ENCODE data around the gene NAAA. TPM values are rescaled to one million over a fixed set of nuclear protein-coding genes. Genes with fewer than 3 reads are reported as not detected.
A peak's percentile ranks its signal among the peaks of the same experiment; 100 is the strongest.

The NAAA gene
- total and polyA plus RNA-seq, 7 experiments from 2014 or later, result 36.9 to 103 (median 80.3) TPM

DNA sequence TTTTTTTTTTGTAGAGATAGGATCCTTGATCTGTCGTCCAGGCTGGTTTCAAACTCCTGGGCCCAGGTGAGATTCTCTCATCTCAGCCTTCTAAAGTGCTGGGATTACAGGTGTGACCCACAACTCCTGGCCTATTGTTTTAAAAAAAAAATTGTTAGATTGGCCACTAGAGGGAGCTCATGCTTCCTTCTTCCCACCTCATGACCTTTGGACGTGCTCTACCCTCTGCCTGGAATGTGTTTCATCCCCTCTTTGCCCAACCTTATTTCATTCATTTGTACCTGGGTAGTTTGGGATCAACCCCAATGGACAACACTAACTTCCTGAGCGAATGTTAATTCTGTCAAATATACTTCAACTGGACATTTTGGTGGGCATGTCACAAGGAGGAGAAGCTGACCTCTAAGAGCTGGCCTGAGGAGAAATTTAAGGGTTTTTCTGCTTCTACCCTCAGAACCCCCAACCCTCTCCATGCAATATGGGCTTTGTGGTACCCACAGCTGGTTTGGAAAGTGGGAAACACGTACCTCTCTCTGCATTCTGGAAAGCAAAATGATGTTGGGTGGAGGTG, 45.0 kb downstream of the NAAA start:
- Histone ChIP-seq H3K36me3 (ENCODE audit: control insufficient read depth in 2 of 3, insufficient read depth in 3 of 3, low read length in 3 of 3) (no peaks in the 10 kb centered on the region), H3K27ac (ENCODE audit: low read depth, low read length) (no peak overlapping the region), H3K9me3 (ENCODE audit: control insufficient read depth in 2 of 3, low read length in 3 of 3) (no peaks in the 10 kb centered on the region), H3K27me3 (ENCODE audit: control insufficient read depth in 2 of 2, insufficient read depth in 2 of 2, low read length in 2 of 2) (no peaks in the 10 kb centered on the region), H3K4me3 (ENCODE audit: low read length) (no peak overlapping the region), H3K4me1 (ENCODE audit: control insufficient read depth in 2 of 2, insufficient read depth in 2 of 2, low read length in 2 of 2) (no peaks in the 10 kb centered on the region)
- H3K9me3 Mint-ChIP-seq, result peaks cover 0 to 3% (median 0%) of the 10 kb centered on the region in 11 donors
- ChIA-PET POLR2A (interaction anchor here (0.6 kb wide), 1 partner anchor 1256 kb away, joined by 4 read pairs; no protein-coding TSS in a partner anchor), CTCF (interaction anchor here (0.6 to 1.8 kb wide), 8 partner anchors 9 to 305 kb away, joined by 3 to 10 read pairs (median 3); no protein-coding TSS in a partner anchor)
- ATAC-seq, result peak; percentile 76
- H3K36me3 Mint-ChIP-seq, result peaks cover 0 to 3% (median 0%) of the 10 kb centered on the region in 5 donors
- DNase-seq, result peak in 5 of 9 donors; percentile 17 to 48 (median 31)
- no peak overlapping the region for H3K4me3 Mint-ChIP-seq
- H3K27ac Mint-ChIP-seq, result no peak overlapping the region
- peaks cover 0 to 6% (median 0%) of the 10 kb centered on the region in 5 donors for H3K27me3 Mint-ChIP-seq
- peaks cover 0 to 5% (median 0%) of the 10 kb centered on the region in 7 donors for H3K4me1 Mint-ChIP-seq
- intact Hi-C loops (cut with micrococcal nuclease), result loop anchor here (1.0 to 5.0 kb wide), 3 partner anchors 45 to 171 kb away; partner anchors contain the start of gene NAAA (in 1 of the 2)

DNA sequence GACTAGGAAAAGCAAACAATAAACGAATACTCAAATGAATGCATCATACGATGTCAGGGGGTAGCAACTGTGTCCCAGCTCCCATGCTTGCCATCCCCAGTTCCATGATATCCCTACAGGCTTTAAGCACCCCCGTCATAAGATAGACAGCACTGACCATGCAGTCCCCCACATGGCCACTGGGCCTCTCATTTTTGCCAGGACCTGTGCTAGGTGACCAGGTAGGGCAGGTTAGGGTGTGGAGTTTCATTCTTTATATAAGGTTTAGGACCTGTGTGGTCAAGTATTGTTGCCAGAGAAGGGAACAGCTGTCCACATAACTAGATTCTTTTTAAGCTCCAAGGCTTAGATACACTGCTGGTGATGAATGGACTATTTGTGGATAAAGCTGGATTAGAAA, 48.3 kb downstream of the NAAA start:
- H3K9me3 ChIP-seq (ENCODE audit: control insufficient read depth in 2 of 3, low read length in 3 of 3), result no peaks in the 10 kb centered on the region
- CTCF ChIA-PET, result interaction anchor here (0.8 kb wide), 1 partner anchor 8 kb away, joined by 3 read pairs; no protein-coding TSS in a partner anchor
- H3K4me3 Mint-ChIP-seq, result no peak overlapping the region

DNA sequence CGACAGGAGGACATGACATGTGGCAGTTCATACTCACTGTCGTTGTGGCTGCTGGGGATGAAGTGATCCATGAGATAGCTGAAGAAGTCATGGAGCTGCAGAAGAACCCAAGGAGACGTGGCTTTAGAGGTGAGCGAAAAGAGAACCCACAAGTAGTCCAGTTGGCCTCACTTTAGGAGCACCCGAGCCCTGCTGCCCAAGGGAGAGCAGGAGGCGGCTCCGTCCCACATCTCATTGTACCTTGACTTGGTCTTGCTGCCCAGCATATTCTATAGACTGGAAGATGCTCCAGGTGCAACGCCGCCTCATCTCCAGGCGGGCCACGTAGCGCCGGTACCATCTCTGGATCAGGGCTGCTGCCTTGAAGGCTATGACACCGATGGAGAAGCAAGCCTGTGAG, 49.2 kb downstream of the NAAA start:
- H3K27me3 Mint-ChIP-seq, result peaks cover 0 to 11% (median 0%) of the 10 kb centered on the region in 5 donors
- H3K9me3 Mint-ChIP-seq, result no peaks in the 10 kb centered on the region

More for the DNA sequence above, 48.3 kb downstream of the NAAA start:
- Histone ChIP-seq H3K4me3 (ENCODE audit: low read length) (no peak overlapping the region), H3K4me1 (ENCODE audit: control insufficient read depth in 2 of 2, insufficient read depth in 2 of 2, low read length in 2 of 2) (no peaks in the 10 kb centered on the region), H3K27ac (ENCODE audit: low read depth, low read length) (no peak overlapping the region), H3K36me3 (ENCODE audit: control insufficient read depth in 2 of 3, insufficient read depth in 3 of 3, low read length in 3 of 3) (no peaks in the 10 kb centered on the region), H3K27me3 (ENCODE audit: control insufficient read depth in 2 of 2, insufficient read depth in 2 of 2, low read length in 2 of 2) (no peaks in the 10 kb centered on the region)
- Mint-ChIP-seq H3K27me3 (peaks cover 0 to 11% (median 0%) of the 10 kb centered on the region in 5 donors), H3K27ac (no peak overlapping the region), H3K9me3 (no peaks in the 10 kb centered on the region), H3K4me1 (peaks cover 0 to 5% (median 0%) of the 10 kb centered on the region in 7 donors), H3K36me3 (no peaks in the 10 kb centered on the region)
- intact Hi-C loops (cut with micrococcal nuclease), result no loop called here
- no peak for ATAC-seq
- POLR2A ChIA-PET, result no interaction called here
- DNase-seq, result no peak

DNA sequence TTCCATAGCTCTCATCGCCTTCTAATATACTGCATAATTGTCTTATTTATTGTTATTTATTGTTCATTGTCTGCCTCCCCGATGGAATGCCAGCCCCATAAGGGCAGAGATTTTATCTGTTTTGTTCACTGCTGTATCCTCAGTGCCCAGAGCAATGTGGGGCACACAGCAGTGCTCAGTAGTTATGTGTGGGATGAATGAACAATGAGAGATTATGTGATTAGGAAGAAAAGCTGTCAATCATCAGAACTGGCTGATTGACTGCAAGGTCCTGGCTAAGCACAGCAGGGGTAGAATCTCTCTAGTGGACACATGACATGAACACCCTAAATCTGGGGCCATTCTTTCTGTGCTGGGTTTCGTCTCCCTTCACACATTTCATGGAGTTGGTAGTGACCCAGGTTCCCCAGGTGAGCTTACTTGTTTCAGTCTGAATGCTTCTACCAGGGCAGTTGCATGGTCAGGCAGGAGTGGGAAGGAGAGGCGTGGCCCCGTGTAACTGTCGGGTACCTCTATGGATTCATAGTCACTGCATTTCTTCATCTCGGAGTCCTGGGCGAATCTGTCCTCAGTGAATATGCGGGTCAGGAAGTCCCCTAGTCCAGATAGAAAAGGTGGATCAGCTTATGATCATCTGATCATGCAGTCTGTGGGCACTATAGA, 51.1 kb downstream of the NAAA start:
- H3K36me3 Mint-ChIP-seq, result no peaks in the 10 kb centered on the region
- CTCF ChIA-PET, result no interaction called here

More for the DNA sequence above, 49.2 kb downstream of the NAAA start:
- intact Hi-C loops (cut with micrococcal nuclease), result no loop called here
- DNase-seq (no peak), ATAC-seq (no peak)
- no peak overlapping the region for H3K27ac ChIP-seq (ENCODE audit: low read depth, low read length)
- no peaks in the 10 kb centered on the region for H3K36me3 Mint-ChIP-seq
- CTCF ChIA-PET, result interaction anchor here (0.8 to 0.9 kb wide), 2 partner anchors 9 to 10 kb away, joined by 3 read pairs; no protein-coding TSS in a partner anchor
- H3K4me3 Mint-ChIP-seq, result no peak overlapping the region
- no peak overlapping the region for H3K4me3 ChIP-seq (ENCODE audit: low read length)
- H3K27me3 ChIP-seq (ENCODE audit: control insufficient read depth in 2 of 2, insufficient read depth in 2 of 2, low read length in 2 of 2), result no peaks in the 10 kb centered on the region
- H3K4me1 Mint-ChIP-seq, result peaks cover 0 to 2% (median 0%) of the 10 kb centered on the region in 7 donors
- no peaks in the 10 kb centered on the region for H3K9me3 ChIP-seq (ENCODE audit: control insufficient read depth in 2 of 3, low read length in 3 of 3)
- H3K27ac Mint-ChIP-seq, result no peak overlapping the region
- POLR2A ChIA-PET, result no interaction called here
- H3K36me3 ChIP-seq (ENCODE audit: control insufficient read depth in 2 of 3, insufficient read depth in 3 of 3, low read length in 3 of 3), result no peaks in the 10 kb centered on the region
- H3K4me1 ChIP-seq (ENCODE audit: control insufficient read depth in 2 of 2, insufficient read depth in 2 of 2, low read length in 2 of 2), result no peaks in the 10 kb centered on the region

DNA sequence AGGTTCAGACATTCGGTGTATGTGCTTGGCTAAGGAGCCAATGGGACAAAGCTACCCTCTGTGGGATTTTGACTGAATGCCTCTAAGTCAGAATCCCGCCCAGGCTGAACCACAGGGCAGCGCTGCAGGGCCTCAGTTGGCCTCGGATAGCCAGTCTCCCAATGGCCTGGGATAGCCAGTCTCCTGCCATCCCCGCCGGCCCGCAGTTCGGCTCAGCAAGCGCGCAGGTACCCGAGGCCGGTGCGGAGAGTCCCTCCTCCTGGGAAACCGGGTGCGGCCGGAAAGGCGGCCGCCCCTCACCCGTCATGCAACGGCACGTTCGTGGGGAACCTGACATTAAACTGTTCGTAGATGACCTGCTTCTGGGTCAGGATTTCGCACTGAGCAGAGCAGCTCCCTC, 54.7 kb downstream of the NAAA start:
- Histone ChIP-seq H3K27ac (ENCODE audit: low read depth, low read length) (no peak overlapping the region), H3K9me3 (ENCODE audit: control insufficient read depth in 2 of 3, low read length in 3 of 3) (no peaks in the 10 kb centered on the region), H3K36me3 (ENCODE audit: control insufficient read depth in 2 of 3, insufficient read depth in 3 of 3, low read length in 3 of 3) (no peaks in the 10 kb centered on the region), H3K27me3 (ENCODE audit: control insufficient read depth in 2 of 2, insufficient read depth in 2 of 2, low read length in 2 of 2) (no peaks in the 10 kb centered on the region), H3K4me1 (ENCODE audit: control insufficient read depth in 2 of 2, insufficient read depth in 2 of 2, low read length in 2 of 2) (no peaks in the 10 kb centered on the region), H3K4me3 (ENCODE audit: low read length) (no peak overlapping the region)
- CTCF ChIA-PET, result no interaction called here
- intact Hi-C loops (cut with micrococcal nuclease), result no loop called here
- Mint-ChIP-seq H3K27ac (no peak overlapping the region), H3K4me3 (no peak overlapping the region), H3K36me3 (peaks cover 0 to 5% (median 0%) of the 10 kb centered on the region in 5 donors), H3K4me1 (no peaks in the 10 kb centered on the region), H3K9me3 (no peaks in the 10 kb centered on the region), H3K27me3 (peaks cover 0 to 11% (median 0%) of the 10 kb centered on the region in 5 donors)
- POLR2A ChIA-PET, result no interaction called here
- ATAC-seq (no peak), DNase-seq (no peak)

More for the DNA sequence above, 51.1 kb downstream of the NAAA start:
- intact Hi-C loops (cut with micrococcal nuclease), result no loop called here
- POLR2A ChIA-PET, result no interaction called here
- Mint-ChIP-seq H3K4me3 (no peak overlapping the region), H3K27ac (no peak overlapping the region), H3K27me3 (peaks cover 0 to 11% (median 0%) of the 10 kb centered on the region in 5 donors), H3K9me3 (no peaks in the 10 kb centered on the region), H3K4me1 (no peaks in the 10 kb centered on the region)
- Histone ChIP-seq H3K27ac (ENCODE audit: low read depth, low read length) (no peak overlapping the region), H3K4me3 (ENCODE audit: low read length) (no peak overlapping the region), H3K27me3 (ENCODE audit: control insufficient read depth in 2 of 2, insufficient read depth in 2 of 2, low read length in 2 of 2) (no peaks in the 10 kb centered on the region), H3K36me3 (ENCODE audit: control insufficient read depth in 2 of 3, insufficient read depth in 3 of 3, low read length in 3 of 3) (no peaks in the 10 kb centered on the region), H3K4me1 (ENCODE audit: control insufficient read depth in 2 of 2, insufficient read depth in 2 of 2, low read length in 2 of 2) (no peaks in the 10 kb centered on the region), H3K9me3 (ENCODE audit: control insufficient read depth in 2 of 3, low read length in 3 of 3) (no peaks in the 10 kb centered on the region)
- no peak for ATAC-seq
- no peak for DNase-seq

DNA sequence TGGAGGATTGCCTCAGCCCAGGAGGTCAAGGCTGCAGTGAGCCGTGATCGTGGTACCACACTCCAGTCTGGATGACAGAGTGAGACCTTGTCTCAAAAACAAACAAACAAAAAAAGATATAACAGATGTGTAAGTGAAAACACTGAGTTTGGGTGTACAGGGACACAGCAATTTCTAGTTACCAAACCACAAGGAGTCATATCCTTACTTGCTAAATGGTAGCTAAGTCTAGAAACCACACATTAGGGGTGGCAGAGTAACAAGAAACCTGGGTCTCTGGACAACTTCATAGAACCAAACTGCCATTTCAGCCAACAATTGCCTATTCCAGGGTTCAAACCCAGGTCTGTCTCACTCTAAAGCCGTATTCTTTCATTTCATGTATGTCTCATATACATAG, 59.3 kb downstream of the NAAA start:
- intact Hi-C loops (cut with micrococcal nuclease), result no loop called here
- no peaks in the 10 kb centered on the region for H3K4me1 Mint-ChIP-seq
- Histone ChIP-seq H3K4me3 (ENCODE audit: low read length) (no peak overlapping the region), H3K4me1 (ENCODE audit: control insufficient read depth in 2 of 2, insufficient read depth in 2 of 2, low read length in 2 of 2) (no peaks in the 10 kb centered on the region), H3K27ac (ENCODE audit: low read depth, low read length) (no peak overlapping the region), H3K9me3 (ENCODE audit: control insufficient read depth in 2 of 3, low read length in 3 of 3) (no peaks in the 10 kb centered on the region), H3K36me3 (ENCODE audit: control insufficient read depth in 2 of 3, insufficient read depth in 3 of 3, low read length in 3 of 3) (no peaks in the 10 kb centered on the region), H3K27me3 (ENCODE audit: control insufficient read depth in 2 of 2, insufficient read depth in 2 of 2, low read length in 2 of 2) (no peaks in the 10 kb centered on the region)
- H3K27me3 Mint-ChIP-seq, result peaks cover 0 to 11% (median 0%) of the 10 kb centered on the region in 5 donors
- ATAC-seq (no peak), DNase-seq (no peak)
- CTCF ChIA-PET, result no interaction called here
- no peak overlapping the region for H3K27ac Mint-ChIP-seq
- POLR2A ChIA-PET, result no interaction called here
- H3K4me3 Mint-ChIP-seq, result no peak overlapping the region
- peaks cover 0 to 5% (median 0%) of the 10 kb centered on the region in 5 donors for H3K36me3 Mint-ChIP-seq
- no peaks in the 10 kb centered on the region for H3K9me3 Mint-ChIP-seq
